Pancreas (tissue), 10 donors: Measurements from ENCODE around the gene CDHR5. TPM values are rescaled to one million over a fixed set of nuclear protein-coding genes. Genes with fewer than 3 reads are reported as not detected.
A peak's percentile ranks its signal among the peaks of the same experiment; 100 is the strongest.

Source experiments
- ATAC-seq, 4 donors: fragments of 200-7000 bp; cut with Tn5 transposase; one replicate each; pipeline versions ENCODE4 v1.8.0 to v1.9.1; 2020; ENCODE audit warnings: mild to moderate bottlenecking in 4 of 4, moderate library complexity in 4 of 4
- DNase-seq, 6 donors: peaks; one replicate each; pipeline ENCODE4 v3.0.0-alpha.2; 2020
- FAIRE-seq: peaks from 2 replicates; lab custom pipeline; 2012; peaks lifted over from hg19 to GRCh38; lab: Jason Lieb, UNC
- H3K27ac ChIP-seq, 4 donors: fragments of 200-600 bp; sonication (generic); 1 replicate in 3 of 4; 2 replicates in 1 of 4; pipeline versions ENCODE4 v1.5.0 to v1.8.0; 2020
- H3K27me3 ChIP-seq, 4 donors: fragments of 200-600 bp; one replicate each; pipeline ENCODE4 v1.8.0; 2021
- H3K36me3 ChIP-seq, 3 donors: fragments of 200-600 bp; sonication (generic) in 1 of 3; one replicate each; pipeline versions ENCODE4 v1.5.0 to v1.8.0; 2020 to 2021
- H3K4me1 ChIP-seq, 3 donors: fragments of 200-600 bp; one replicate each; pipeline ENCODE4 v1.8.0; 2021
- H3K4me3 ChIP-seq, 4 donors: fragments of 200-600 bp; sonication (generic) in 2 of 4; one replicate each; pipeline versions ENCODE4 v1.5.0 to v1.8.0; 2020 to 2021
- H3K9me3 ChIP-seq, 4 donors: fragments of 200-600 bp; one replicate each; pipeline ENCODE4 v1.8.0; 2021
- CTCF ChIP-seq, 4 donors: fragments of 200-600 bp; sonication (generic) in 3 of 4; IDR thresholded peaks; one replicate each; pipeline versions ENCODE4 v1.5.0 to v1.8.0; 2021; ENCODE audit warnings: antibody characterized with exemption in 4 of 4
- WGBS, 2 donors: extraction: QIAGEN DNeasy Blood & Tissue Kit; methylation state at CpG; one replicate each; pipeline ENCODE4 v1.1.7; 2013; 5-methylcytosine and 5-hydroxymethylcytosine counted together
- intact Hi-C, 3 donors: fragments of 100-400 bp; cut with DNase I; formaldehyde crosslinking; loops; one replicate each; pipeline versions ENCODE4 v1.11.1 to v1.14.2; 2022
- polyA plus RNA-seq, 2 donors: library from polyadenylated mRNA; stranded (reverse); fragments of 200-250 nt; gene quantifications; one replicate each; pipeline ENCODE4 v1.2.3, GENCODE V29; 2013
- total RNA-seq, 6 donors: library from RNA; stranded (reverse); fragmentation: NEBNext Ultra II Directional in 4 of 6; extraction: Animal tissue kit (Norgen Biotek cat#: 25700) in 4 of 6; gene quantifications; one replicate each; pipeline versions ENCODE4 v1.2.1 to v1.2.4, GENCODE V29; 2021 to 2023
- donor health status: healthy with polysubstance abuse.
- donor health status: DM: no; HTN: no; CAD: no; lungs with moderate emphysema.
- donor health status: DM: no; HTN: no; CAD: no.
- donor health status: control.
- donor health status: control.
- donor health status: Bipolar disorder and iron deficiency.
- donor health status: DM: yes; HTN: yes; CAD: no.
- donor health status: DM: no; HTN: no; CAD: no.
- donor health status: DM: no; HTN: no; CAD: no.
- donor health status: DM: yes; HTN: yes; CAD: no.

CDHR5 gene
- total and polyA plus RNA-seq, 8 donors, result 0.61 to 4.4 (median 1.5) TPM

- no peak for FAIRE-seq
- no peak for ATAC-seq
- H3K4me3 ChIP-seq, result no peak overlapping the region
- no peak for DNase-seq
- H3K9me3 ChIP-seq, result no peaks in the 10 kb centered on the region
- H3K27me3 ChIP-seq, result no peaks in the 10 kb centered on the region
- TF ChIP-seq CTCF (IDR thresholded peaks at IDR 0.05), result no peak
- no peaks in the 10 kb centered on the region for H3K4me1 ChIP-seq
- peaks cover 0 to 59% (median 22%) of the 10 kb centered on the region in 3 donors for H3K36me3 ChIP-seq
- WGBS, 2 donors, result 96% methylated on average over 22 of the region's 22 CpGs
- no peak overlapping the region for H3K27ac ChIP-seq
- intact Hi-C loops, result no loop called here
Measured at GRCh38 chr11:592501-592900, 32.3 kb downstream of the CDHR5 start.

- Histone ChIP-seq H3K27me3 (no peaks in the 10 kb centered on the region), H3K4me3 (no peak overlapping the region), H3K9me3 (no peaks in the 10 kb centered on the region), H3K36me3 (peaks cover 0 to 54% (median 23%) of the 10 kb centered on the region in 3 donors), H3K4me1 (no peaks in the 10 kb centered on the region), H3K27ac (no peak overlapping the region)
- 85 to 90% methylated on average over 11 of the region's 11 CpGs for WGBS, 2 donors
- FAIRE-seq, result no peak
- no peak for DNase-seq
- intact Hi-C loops, result no loop called here
- no peak for ATAC-seq
- no peak for TF ChIP-seq CTCF (IDR thresholded peaks at IDR 0.05)
Measured at GRCh38 chr11:590997-591396, 33.8 kb downstream of the CDHR5 start.

- ATAC-seq (no peak), FAIRE-seq (no peak), DNase-seq (peak in 2 of 6 donors; percentile 53 to 65)
- no peak overlapping the region for H3K4me3 ChIP-seq
- 96% methylated on average over 26 of the region's 26 CpGs for WGBS, 2 donors
- intact Hi-C loops, result no loop called here
- H3K36me3 ChIP-seq, result peaks cover 0 to 49% (median 24%) of the 10 kb centered on the region in 3 donors
- TF ChIP-seq CTCF (IDR thresholded peaks at IDR 0.05), result no peak
- H3K27ac ChIP-seq, result no peak overlapping the region
- no peaks in the 10 kb centered on the region for H3K4me1 ChIP-seq
- H3K27me3 ChIP-seq, result no peaks in the 10 kb centered on the region
- no peaks in the 10 kb centered on the region for H3K9me3 ChIP-seq
Measured at GRCh38 chr11:589798-590197, 35.0 kb downstream of the CDHR5 start.

- FAIRE-seq (no peak), ATAC-seq (peak in 3 of 4 donors; percentile 56 to 84 (median 68)), DNase-seq (peak in 2 of 6 donors; percentile 18 to 19)
- intact Hi-C loops, result no loop called here
- Histone ChIP-seq H3K36me3 (peaks cover 0 to 42% (median 12%) of the 10 kb centered on the region in 3 donors), H3K27me3 (no peaks in the 10 kb centered on the region), H3K27ac (peak overlapping the region in 2 of 4 donors; percentile 12 to 30), H3K4me1 (no peaks in the 10 kb centered on the region), H3K4me3 (no peak overlapping the region), H3K9me3 (no peaks in the 10 kb centered on the region)
- TF ChIP-seq CTCF (IDR thresholded peaks at IDR 0.05), result no peak
- WGBS, 2 donors, result 78 to 88% methylated on average over 6 of the region's 6 CpGs
Measured at GRCh38 chr11:587978-588380, 36.8 kb downstream of the CDHR5 start.

- Histone ChIP-seq H3K4me1 (no peaks in the 10 kb centered on the region), H3K27ac (peak overlapping the region in 1 of 4 donors; percentile 12), H3K27me3 (no peaks in the 10 kb centered on the region), H3K36me3 (peaks cover 0 to 40% (median 12%) of the 10 kb centered on the region in 3 donors), H3K9me3 (no peaks in the 10 kb centered on the region), H3K4me3 (no peak overlapping the region)
- WGBS, 2 donors, result 79 to 81% methylated on average over 8 of the region's 8 CpGs
- ATAC-seq (peak in 1 of 4 donors; percentile 12), DNase-seq (peak in 1 of 6 donors; percentile 25), FAIRE-seq (no peak)
- TF ChIP-seq CTCF (IDR thresholded peaks at IDR 0.05), result no peak
- intact Hi-C loops, result no loop called here
Measured at GRCh38 chr11:587546-587945, 37.2 kb downstream of the CDHR5 start.
